GM15510 (cell line): Measurements from ENCODE around the gene PTPRK.

ENCODE experiments used
- POLR2A ChIP-seq: IDR thresholded peaks from 3 replicates; pipeline ENCODE4 v1.6.1; 2011; ENCODE audit warnings: borderline replicate concordance; ENCODE audit not compliant: insufficient read length; ENCODE audit errors: extremely low read depth

Gene PTPRK

DNA sequence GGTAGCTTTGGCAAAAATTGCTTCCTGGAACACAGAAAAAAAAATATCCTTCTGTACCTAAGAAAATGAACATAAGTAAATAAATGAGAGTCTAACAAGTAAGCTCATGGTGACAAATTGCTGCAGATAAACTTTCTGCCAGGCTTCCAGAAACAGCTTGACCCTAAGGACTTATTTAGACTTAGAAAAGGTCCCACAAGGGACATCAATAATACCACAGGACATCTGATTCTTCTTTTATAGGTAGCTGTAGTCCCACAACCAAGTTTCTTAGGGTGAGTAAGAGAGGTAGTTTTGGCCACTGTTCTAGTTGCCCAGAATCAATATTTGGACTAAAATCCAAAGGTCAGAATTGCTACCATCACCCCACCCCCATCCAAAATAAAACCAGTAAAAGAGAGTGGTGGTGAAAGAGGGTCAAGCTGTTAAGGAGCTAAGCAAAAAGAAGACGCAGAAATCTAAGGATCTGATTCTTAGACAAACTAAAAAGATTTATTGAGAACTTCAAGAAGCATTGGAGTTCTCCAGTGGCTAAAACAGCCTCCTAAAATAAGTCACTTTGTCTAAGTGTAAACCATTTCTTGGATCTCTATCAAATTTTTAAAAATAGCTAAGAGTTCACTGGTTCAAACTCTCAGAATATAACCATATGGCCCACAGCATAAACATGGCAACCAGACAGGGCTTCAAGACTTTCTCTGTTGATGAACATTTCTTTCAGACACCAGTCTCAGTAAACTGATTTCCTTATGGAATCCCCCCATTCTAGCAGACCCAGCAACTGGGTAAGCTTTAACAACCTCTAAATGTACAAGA lies 180.6 kb downstream of the PTPRK start:
- TF ChIP-seq POLR2A: no peak

DNA sequence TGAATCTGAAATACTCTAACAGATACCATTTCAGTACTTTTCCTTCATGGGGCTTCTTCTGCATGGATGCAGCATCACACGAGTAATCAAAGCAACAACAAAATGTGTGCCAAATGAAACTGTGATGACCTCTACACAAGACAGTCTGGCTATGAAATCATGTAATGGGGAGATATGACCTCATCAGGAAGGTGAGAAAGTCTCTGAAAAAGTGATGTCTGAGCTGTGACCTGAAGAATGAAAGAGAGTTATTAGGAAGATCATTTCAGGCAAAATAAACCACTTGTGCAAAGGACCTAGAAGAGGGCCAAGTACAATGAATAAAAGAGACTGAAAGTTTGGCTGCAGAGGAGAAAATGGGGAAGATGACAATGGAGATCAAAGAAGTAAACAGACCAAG lies 182.8 kb downstream of the PTPRK start:
- TF ChIP-seq POLR2A: no peak

DNA sequence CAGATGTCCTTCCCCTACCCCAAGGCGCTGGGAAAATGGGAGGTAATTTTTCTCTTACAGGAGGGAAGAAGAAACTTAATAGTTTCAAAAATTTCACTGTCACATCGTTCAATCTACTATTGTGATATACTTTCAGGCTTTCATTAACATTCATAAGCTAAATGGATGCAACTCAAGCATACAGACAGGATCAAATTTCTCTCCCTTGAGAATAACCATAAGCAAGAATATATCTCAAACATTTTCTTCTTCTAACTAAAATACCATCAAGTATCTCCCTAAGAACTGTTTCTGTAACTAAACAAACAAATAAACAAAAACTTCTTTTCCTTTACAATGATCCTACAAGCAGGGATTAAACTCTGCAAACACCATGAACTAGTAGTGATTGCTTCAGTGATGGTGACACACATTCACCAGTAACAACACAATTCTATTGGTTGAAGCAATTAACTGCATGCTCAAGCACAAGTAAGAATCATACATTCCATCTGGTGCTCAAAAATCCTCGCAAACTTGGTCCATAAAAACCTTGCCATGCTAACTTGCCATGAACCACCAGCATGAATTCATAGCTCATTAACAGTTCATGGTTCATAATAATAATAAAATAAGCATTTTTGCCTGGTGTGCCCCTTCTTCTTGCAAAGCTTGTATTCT lies 183.8 kb downstream of the PTPRK start:
- TF ChIP-seq POLR2A: no peak

- no peak for TF ChIP-seq POLR2A
Measured at GRCh38 chr6:128335963-128336362, 184.4 kb downstream of the PTPRK start.

GRCh38 chr6:128333581-128334223 lies 186.7 kb downstream of the PTPRK start:
- no peak for TF ChIP-seq POLR2A

DNA sequence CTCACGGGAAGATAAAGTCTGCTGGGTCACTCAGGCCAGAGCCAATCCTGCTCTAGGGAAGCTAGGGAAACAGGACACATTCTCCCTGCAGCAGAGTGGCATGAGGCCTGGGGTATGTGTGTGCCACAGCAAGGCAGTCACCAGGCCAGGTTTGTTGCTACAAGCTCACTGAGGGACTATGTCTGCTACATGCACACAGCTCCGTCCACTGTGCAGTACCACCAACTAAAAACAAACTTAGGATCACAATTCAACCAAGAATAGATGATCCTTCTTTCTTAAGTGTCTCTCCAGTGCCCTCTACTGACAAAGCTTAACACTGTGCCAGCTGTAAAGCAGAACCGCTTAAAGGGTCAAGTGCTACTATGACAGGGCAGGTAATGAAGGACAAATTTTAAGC lies 192.5 kb downstream of the PTPRK start:
- no peak for TF ChIP-seq POLR2A

DNA sequence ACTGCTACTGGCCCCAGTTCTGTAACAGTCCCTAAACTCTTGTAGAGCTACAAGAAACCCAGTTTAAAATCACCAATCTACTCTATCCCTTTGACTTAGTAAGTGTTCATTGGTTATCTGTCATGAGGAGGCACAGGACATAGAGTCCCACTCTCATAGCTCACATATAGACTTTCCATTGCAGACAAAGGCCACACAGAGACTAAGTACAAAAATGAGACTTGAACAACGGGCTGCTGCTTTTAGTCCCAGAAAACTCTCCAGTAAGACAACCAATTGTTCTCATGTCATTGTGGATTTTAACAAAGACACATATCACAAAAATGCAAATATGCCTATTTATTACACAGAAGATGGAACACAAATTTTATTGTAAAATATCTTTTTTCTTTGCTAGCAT lies 197.4 kb downstream of the PTPRK start:
- no peak for TF ChIP-seq POLR2A

DNA sequence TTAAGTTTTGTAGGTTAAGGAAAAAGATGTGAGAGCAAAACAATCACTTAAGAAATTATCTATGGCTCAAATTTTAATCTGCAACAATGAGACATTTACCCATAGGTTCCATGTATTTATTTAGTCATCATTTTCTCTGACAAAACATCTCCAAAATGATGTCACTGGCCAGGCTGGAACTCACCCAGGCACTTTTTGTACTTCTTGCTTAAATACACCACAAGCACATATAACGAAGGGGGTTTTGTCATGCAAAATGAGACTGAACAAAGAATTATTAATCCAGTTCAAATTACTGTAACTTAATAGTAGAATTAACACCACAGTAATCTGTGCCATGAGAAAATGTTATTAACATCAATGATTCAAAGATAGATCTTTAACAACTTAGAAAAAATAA lies 200.5 kb downstream of the PTPRK start:
- TF ChIP-seq POLR2A: no peak

- TF ChIP-seq POLR2A: no peak
Measured at GRCh38 chr6:128319157-128319556, 201.2 kb downstream of the PTPRK start.

DNA sequence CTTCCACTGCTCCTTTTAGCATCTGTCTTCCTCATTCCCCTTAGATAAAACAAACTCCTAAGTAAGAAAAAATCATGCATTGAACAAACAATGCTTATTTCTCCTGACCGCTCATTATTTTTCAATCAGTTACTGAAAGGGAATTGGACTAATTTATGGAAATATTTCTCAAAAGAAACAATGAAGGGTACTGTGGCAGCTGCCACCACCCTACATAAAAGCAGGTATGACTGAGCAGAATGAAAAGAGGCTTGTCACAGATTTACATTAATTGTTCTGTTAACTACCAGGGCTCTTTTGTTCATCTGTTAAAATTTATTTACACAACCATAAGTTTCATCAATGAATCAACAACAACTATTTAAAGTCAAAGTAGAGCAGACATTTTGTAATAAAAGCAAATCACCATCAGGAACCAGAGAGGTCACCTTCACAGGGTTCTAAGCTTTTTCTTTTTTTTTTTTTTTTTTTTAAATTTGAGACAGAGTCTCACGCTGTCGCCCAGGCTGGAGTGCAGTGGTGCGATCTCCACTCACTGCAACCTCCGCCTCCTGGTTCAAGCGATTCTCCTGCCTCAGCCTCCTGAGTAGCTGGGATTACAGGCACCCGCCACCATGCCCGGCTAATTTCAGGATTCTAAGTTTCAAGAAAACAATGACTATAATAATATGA lies 204.0 kb downstream of the PTPRK start:
- TF ChIP-seq POLR2A: no peak

DNA sequence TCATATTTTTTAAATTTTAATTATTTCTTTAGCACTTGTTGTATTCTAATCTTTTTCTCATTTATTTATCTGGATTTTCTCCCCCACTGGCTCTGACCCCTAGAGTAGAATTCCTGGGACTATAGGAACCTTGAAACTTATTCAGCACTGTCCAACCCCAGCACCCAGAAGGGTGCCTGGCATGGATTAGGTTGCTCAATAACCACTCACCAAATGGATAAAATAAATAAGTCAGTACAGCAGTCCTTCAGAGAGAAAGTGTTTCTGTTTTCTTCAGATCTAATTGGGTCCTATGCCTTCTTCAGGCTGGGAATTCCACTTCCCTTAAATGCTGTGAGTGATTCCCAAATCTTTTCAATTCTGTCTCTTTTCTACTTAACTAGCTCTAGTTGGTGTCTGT lies 206.2 kb downstream of the PTPRK start:
- TF ChIP-seq POLR2A: no peak

DNA sequence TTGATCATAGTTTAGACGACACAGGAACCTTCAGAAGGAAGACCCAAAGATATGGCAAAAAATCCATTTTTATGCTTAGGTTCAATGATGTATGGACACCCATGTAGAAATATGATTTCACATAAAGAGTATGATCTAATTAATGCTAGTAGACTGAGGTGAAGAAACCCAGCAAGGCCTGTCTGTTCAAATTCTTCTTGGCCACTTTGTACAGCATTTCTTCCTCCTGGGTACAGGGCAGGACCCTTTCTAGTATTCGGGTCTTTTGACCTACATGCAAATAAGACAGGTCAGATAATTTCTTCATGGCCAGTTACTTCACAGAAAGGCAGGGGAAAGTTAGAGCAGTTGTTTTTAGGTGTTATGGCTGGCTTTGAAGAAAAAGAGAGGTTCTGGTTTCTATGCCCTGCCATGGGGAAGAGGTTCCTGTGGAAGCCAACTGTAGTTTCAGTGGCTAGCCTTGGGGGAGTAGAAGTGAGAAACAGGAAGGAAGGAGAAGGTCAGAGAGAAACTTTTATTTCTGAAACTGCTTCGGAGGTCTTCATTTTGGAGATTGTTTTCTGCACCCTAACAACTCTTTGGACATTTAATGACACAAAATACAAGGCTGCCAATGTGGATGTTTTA lies 208.3 kb downstream of the PTPRK start:
- no peak for TF ChIP-seq POLR2A

DNA sequence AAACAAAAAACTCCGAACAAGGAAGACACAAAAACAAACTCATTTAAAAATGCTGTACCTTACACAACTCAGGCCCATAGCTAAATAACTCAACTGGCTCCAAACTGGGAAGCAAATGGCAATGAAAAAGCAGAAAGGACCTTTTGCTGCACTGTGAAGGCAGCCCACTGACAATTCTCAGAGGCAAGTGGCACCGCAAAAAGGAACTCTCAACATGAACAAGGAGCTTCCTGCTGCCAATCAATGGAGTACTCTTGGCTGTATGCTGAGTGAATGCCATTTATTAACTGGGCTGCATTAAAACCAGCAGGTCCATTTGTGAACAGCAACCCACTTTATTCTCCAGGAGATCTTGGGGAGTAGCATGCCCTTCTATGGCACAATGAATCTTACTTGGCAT lies 209.9 kb downstream of the PTPRK start:
- no peak for TF ChIP-seq POLR2A

- no peak for TF ChIP-seq POLR2A
Measured at GRCh38 chr6:128307671-128308070, 212.7 kb downstream of the PTPRK start.

GRCh38 chr6:128305976-128306375 lies 214.4 kb downstream of the PTPRK start:
- no peak for TF ChIP-seq POLR2A
